HL-60 (cell line): ENCODE data around the gene DESI1.

Experiments used
- DNase-seq, 2 experiments: peaks; one replicate each; pipeline ENCODE4 v3.0.0-alpha.2; 2010 to 2020; ENCODE audit warnings: low read depth in 1 of 2, low spot score in 1 of 2
- H3K27ac ChIP-seq: fragments of 250-450 bp; sonication (Bioruptor Pico); replicated peaks from 2 replicates; pipeline ENCODE4 v1.5.1; 2020; ENCODE audit warnings: mild to moderate bottlenecking, moderate library complexity
- H3K27me3 ChIP-seq: fragments of 250-450 bp; sonication (Bioruptor Pico); 2 replicates; pipeline ENCODE4 v1.5.1; 2021; ENCODE audit warnings: mild to moderate bottlenecking, moderate library complexity; ENCODE audit not compliant: insufficient read depth, poor library complexity, severe bottlenecking
- H3K4me3 ChIP-seq: replicated peaks from 2 replicates; pipeline ENCODE4 v1.5.1; 2011; ENCODE audit warnings: mild to moderate bottlenecking, control low read depth, low read length; ENCODE audit not compliant: insufficient read depth
- GABPA ChIP-seq: IDR thresholded peaks from 2 replicates; pipeline ENCODE4 v1.6.1; 2012; ENCODE audit warnings: low read depth
- POLR2AphosphoS5 ChIP-seq: IDR thresholded peaks from 2 replicates; pipeline ENCODE4 v1.6.1; 2012; ENCODE audit warnings: low read depth
- SPI1 ChIP-seq: IDR thresholded peaks from 2 replicates; pipeline ENCODE4 v1.6.1; 2012; ENCODE audit warnings: low read depth, mild to moderate bottlenecking, borderline replicate concordance
- TF ChIP-seq, protein P1 (sequence below): IDR thresholded peaks from 2 replicates; pipeline ENCODE4 v1.6.1; 2012; ENCODE audit warnings: low read depth; ENCODE audit not compliant: insufficient replicate concordance
- TF ChIP-seq, protein P2 (sequence below): IDR thresholded peaks from one replicate; pipeline ENCODE4 v1.5.1; 2011; ENCODE audit warnings: low read length, control low read depth, inconsistent platforms; ENCODE audit not compliant: insufficient read depth

The DESI1 gene

DNA sequence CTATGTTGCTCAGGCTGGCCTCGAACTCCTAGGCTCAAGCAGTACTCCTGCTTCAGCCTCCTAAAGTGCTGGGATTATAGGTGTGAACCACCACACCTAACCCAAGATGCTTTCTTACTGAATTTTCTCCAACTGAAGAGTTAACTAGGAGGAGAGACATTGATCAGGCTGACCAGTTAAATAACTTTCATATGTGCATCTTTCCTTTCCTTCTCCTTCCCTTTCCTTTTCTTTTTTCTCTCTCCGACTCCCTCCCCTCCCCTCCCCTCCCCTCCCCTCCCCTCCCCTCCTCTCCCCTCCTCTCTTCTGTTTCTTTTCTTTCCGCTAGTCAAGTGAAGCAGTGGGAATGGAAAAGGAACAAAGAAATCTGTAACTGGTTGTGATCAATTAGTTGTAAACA lies 26.9 kb upstream of the DESI1 start:
- TF ChIP-seq POLR2AphosphoS5, result no peak
- no peak for TF ChIP-seq SPI1
- no peak for TF ChIP-seq GABPA
- TF ChIP-seq, protein P1, sequence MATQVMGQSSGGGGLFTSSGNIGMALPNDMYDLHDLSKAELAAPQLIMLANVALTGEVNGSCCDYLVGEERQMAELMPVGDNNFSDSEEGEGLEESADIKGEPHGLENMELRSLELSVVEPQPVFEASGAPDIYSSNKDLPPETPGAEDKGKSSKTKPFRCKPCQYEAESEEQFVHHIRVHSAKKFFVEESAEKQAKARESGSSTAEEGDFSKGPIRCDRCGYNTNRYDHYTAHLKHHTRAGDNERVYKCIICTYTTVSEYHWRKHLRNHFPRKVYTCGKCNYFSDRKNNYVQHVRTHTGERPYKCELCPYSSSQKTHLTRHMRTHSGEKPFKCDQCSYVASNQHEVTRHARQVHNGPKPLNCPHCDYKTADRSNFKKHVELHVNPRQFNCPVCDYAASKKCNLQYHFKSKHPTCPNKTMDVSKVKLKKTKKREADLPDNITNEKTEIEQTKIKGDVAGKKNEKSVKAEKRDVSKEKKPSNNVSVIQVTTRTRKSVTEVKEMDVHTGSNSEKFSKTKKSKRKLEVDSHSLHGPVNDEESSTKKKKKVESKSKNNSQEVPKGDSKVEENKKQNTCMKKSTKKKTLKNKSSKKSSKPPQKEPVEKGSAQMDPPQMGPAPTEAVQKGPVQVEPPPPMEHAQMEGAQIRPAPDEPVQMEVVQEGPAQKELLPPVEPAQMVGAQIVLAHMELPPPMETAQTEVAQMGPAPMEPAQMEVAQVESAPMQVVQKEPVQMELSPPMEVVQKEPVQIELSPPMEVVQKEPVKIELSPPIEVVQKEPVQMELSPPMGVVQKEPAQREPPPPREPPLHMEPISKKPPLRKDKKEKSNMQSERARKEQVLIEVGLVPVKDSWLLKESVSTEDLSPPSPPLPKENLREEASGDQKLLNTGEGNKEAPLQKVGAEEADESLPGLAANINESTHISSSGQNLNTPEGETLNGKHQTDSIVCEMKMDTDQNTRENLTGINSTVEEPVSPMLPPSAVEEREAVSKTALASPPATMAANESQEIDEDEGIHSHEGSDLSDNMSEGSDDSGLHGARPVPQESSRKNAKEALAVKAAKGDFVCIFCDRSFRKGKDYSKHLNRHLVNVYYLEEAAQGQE, result no peak
- TF ChIP-seq, protein P2, sequence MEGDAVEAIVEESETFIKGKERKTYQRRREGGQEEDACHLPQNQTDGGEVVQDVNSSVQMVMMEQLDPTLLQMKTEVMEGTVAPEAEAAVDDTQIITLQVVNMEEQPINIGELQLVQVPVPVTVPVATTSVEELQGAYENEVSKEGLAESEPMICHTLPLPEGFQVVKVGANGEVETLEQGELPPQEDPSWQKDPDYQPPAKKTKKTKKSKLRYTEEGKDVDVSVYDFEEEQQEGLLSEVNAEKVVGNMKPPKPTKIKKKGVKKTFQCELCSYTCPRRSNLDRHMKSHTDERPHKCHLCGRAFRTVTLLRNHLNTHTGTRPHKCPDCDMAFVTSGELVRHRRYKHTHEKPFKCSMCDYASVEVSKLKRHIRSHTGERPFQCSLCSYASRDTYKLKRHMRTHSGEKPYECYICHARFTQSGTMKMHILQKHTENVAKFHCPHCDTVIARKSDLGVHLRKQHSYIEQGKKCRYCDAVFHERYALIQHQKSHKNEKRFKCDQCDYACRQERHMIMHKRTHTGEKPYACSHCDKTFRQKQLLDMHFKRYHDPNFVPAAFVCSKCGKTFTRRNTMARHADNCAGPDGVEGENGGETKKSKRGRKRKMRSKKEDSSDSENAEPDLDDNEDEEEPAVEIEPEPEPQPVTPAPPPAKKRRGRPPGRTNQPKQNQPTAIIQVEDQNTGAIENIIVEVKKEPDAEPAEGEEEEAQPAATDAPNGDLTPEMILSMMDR, result no peak
- H3K4me3 ChIP-seq, result no peak overlapping the region
- no peak for DNase-seq
- no peak overlapping the region for H3K27ac ChIP-seq
- H3K27me3 ChIP-seq, result no peaks in the 10 kb centered on the region

DNA sequence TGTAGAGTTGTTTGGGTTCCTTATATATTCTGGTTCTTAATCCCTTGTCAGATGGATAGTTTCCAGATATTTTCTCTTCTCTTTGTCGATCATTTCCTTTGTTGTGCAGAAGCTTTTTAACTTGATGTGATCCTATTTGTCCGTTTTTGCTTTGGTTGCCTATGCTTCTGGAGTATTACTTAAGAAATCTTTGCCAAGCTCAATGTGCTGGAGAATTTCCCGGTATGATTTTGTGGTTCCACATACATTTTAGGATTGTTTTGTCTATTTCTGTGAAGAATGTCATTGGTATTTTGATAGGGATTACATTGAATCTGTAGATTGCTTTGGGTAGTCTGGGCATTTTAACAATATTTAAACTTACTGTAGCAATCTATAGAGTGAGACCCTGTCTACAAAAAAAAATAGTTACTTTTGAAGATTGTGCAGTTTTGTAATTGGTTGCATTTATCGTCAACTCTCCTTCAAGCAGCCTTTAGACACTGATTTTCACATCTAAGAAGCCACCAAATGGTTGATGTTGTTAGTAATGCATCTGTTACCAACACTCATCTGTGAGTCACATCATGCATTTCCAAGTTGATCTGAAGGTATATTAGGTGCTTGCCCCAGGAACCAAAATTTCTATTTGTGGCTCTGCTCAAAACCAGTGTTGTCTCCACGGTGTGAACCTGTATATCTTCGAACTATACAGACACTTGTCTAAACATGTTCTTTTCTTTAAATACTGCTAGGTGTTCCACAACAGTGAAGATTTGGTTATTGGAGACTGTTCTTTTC lies 21.7 kb upstream of the DESI1 start:
- DNase-seq, result no peak
- no peak for TF ChIP-seq GABPA
- TF ChIP-seq, protein P2, result no peak
- no peak for TF ChIP-seq POLR2AphosphoS5
- TF ChIP-seq SPI1, result no peak
- TF ChIP-seq, protein P1, result no peak
- Histone ChIP-seq H3K27ac (no peak overlapping the region), H3K27me3 (no peaks in the 10 kb centered on the region), H3K4me3 (no peak overlapping the region)

DNA sequence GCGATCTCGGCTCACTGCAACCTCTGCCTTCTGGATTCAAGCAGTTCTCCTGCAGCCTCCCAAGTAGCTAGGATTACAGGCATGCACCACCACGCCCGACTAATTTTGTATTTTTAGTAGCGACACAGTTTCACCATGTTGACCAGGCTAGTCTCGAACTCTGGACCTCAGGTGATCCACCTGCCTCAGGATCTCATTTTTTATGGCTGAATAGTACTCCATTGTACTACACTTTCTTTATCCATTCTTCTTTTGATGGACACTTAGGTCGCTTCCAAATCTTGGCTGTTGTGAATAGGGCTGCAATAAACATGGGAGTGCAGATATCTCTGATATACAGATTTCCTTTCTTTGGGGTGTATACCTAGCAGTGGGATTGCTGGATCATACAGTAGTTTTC lies 21.0 kb upstream of the DESI1 start:
- Histone ChIP-seq H3K4me3 (no peak overlapping the region), H3K27ac (no peak overlapping the region), H3K27me3 (no peaks in the 10 kb centered on the region)
- DNase-seq, result no peak
- TF ChIP-seq, protein P2, result no peak
- TF ChIP-seq, protein P1, result no peak
- TF ChIP-seq SPI1 (no peak), POLR2AphosphoS5 (no peak), GABPA (no peak)
